GM19468 (cell line): ENCODE measurements around the gene SMIM29.

Experiments
- ATAC-seq: cut with Tn5 transposase; IDR thresholded peaks from one replicate; pipeline ENCODE4 v1.9.1; 2021; ENCODE audit warnings: mild to moderate bottlenecking, moderate library complexity, moderate number of reproducible peaks; ENCODE audit not compliant: unreplicated experiment; ENCODE audit errors: extremely low read depth

The SMIM29 gene

DNA sequence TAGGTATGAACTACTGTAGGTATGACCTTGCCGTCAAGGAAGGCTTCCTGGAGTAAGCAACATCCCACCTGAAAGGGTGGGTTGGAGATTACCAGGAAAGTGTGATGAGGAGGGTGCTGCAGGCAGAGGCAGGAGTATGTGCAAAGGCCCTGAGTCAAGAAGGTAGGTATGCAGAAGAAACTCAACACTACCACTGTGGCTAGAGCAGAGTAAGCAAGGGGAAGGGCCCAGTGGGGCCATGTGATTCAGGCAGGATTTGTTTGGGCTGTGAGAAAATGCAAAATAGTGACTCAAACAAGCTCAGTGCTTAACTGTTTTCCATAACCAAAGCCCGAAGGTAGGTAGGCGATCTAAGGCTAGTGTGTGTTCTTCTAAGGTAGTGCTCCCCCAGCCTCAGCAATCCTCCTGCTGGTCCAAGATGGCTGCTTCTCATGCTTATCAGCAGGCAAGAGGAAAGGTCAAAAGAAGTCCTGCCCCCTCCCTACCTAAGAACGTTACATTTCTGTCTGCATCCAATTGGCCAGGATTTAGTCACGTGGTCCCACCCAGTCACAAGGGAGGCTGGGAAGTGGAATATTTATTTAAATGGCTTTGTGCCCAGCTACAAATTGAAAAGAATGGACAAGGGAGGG lies 48.4 kb downstream of the SMIM29 start:
- ATAC-seq: no peak

- ATAC-seq: no peak
Measured at GRCh38 chr6:34196833-34197195, 52.0 kb downstream of the SMIM29 start.
